HG03460 (cell line): ENCODE data around the gene PRSS36.
"Not testable (repeated sequence)": the region's sequence is repeated elsewhere in the genome, so short reads cannot be mapped to it uniquely, and the experiment has no call there.

ENCODE experiments used
- ATAC-seq: cut with Tn5 transposase; IDR thresholded peaks from one replicate; pipeline ENCODE4 v1.9.1; 2021; ENCODE audit not compliant: unreplicated experiment

Gene PRSS36

DNA sequence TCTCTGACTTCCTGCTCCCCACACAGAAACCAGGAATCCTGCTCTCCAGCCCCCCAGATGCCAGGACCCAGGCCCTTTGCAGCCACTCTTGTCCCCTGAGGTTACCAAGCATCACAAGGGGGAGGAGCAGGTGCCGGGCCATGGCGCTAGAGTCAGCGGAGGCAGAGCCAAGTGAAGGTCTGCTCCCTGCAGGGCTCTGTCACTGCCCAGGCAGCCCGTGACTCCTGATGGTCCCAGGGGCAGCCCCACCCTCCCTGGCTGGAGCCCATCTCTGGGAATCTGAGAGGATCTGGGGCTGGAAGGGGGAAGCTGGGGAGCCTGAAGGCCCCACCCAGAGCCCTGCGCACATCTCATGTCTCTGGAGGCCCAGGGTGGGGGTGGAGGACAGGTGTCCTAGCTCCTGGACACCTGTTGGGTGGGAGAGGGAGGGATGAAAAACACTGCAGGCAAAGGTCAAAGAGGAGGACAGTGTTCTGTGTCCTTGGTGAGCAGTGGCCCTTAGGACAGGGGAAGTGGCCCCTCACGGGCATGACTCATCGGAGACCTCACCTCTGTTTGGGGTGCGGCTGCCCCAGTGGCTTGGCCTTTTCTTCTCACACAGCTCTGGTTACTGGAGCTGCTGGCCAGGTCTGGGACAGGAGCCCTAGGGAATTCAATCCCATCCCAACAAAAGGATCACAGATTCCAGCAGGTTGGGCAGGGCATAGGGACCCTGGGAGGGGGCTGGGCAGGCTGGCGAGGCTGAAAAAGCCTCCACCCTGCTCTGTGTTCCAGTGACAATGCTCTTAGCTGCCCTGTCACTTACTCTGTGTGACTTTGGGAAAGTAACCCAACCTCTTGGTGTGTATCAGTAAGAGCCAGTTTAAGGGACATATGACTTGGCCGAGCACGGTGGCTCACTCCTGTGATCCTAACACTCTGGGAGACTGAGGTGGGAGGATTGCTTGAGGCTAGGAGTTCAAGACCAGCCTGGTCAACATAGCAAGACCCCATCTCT, at the start of gene PRSS36:
PRSS36 (minus strand) TSS at position 173 of the 997 bp plus-strand sequence; CDS start at position 142, 31 bp downstream.
- ATAC-seq = no peak

DNA sequence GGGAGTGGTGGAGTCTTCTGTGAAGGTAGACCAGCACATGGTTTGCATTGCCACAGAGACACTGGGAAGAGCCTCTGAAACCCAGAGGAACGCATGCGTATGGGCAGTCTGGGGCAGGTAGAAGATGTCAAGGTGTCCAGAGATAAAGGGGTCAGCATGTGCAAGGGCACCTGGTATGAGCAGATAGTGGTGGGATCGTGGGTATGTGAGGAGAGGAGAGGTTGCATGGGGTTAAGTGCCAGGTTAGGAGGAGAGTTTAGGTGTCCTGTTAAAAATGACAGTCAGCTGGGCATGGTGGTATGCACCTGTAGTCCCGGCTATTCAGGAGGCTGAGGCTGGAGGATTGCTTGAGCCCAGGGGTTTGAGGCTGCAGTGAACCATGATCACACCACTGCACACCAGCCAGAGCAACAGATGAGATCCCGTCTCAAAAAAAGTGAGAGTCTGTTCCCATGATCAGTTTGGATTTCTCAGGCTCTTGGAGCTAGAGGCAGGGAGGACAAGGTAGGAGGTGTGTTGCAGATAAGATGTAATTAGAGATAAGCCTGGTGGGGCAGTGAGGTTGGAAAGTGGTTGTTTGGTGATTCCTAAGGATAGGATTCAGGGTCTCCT, 49.7 kb upstream of the PRSS36 start:
- ATAC-seq = no peak

DNA sequence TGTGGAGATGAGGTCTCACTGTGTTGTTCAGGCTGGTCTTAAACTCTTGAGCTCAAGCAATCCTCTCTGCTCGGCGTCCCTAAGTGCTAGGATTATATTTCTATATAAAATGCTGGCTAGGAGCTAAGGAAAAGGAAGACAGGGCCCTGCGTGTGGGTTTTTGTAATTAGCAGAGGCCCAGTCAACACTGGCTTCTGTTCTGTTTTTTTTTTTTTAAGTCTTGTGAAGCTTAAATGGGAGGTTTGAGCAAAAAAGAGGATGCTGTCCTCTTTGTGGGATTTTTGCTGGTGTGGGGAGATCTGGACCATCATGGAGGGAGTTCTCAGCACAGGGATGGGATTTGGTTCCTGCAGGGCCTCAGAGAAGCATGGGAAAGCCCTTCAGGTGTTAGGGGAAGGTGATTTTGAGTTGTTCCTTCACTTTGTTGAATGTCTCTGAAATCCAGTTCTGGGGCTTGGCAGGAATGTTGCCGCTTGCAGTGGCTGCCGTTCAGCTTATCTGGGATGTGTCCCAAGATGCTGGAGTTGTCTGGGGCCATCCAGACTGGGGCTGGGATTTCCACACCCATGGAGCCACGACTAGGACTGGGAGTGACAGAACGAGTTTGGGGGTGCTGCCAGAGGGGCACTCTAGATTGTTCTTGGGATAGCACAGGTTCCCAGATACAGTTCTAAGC, 48.5 kb upstream of the PRSS36 start:
- no peak for ATAC-seq

DNA sequence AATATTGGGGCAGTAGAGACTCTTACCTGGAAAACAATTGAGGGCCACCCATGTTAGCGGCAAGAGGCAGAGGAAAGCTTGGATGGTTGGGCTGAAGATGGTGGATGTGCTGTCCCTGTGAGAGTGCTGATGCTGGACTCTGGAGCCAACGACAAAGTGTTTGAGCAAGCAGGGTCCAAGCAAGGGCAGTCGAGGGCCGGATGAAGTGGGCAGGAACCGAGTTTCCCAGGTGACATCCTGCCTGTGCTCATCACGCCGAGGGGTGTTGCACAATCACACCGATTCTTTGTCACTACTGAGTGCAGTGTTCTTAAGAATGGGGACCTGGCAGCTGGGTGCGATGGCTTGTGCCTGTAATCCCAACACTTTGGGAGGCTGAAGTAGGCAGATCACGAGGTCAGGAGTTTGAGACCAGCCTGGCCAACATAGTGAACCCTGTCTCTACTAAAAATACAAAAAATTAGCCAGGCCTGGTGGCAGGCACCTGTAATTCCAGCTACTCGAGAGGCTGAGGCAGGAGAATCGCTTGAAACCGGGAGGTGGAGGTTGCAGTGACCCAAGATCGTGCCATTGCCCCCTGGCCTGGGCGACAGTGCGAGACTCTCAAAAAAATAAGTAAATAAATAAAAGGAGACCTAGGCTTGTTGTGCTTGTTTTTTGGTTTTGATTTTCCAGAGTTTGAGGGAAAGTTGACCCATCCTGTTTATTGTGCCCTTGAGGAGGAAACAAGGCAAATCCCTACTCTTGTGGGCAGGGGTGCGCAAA, 46.6 kb upstream of the PRSS36 start:
- no peak for ATAC-seq

DNA sequence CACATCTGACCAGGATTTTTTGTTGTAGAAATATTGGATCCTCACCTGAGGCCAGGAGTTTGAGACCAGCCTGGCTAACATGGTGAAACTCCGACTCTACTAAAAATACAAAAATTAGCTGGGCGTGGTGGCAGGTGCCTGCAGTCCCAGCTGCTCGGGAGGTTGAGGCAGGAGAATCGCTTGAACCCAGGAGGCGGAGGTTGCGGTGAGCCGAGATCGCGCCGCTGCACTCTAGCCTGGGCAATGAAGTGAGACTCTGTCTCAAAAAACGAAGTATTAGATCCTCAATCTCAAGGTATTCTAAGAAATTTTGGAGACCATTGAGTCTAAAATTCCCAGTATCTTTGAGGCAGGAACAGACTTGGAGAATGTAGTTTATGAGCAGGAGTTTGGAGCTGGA, 46.0 kb upstream of the PRSS36 start:
- ATAC-seq = not testable (repeated sequence)

DNA sequence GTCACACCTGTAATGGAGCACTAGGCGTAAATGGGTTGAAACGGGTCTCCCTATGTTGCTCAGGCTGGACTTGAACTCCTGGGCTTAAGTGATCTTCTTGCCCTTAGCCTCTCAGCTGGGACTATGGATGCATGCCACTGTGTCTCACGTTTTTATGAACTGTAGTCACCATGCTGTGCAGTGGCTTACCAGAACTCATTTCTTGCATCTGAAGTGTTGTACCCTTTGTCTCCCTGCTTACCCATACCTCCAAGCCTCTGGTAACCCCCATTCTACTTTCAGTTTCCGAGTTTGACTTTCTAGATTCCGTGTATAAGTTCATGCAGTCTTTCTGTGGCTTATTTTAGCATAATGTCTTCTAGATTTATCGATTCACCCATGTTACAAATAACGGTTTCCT, 45.0 kb upstream of the PRSS36 start:
- no peak for ATAC-seq

DNA sequence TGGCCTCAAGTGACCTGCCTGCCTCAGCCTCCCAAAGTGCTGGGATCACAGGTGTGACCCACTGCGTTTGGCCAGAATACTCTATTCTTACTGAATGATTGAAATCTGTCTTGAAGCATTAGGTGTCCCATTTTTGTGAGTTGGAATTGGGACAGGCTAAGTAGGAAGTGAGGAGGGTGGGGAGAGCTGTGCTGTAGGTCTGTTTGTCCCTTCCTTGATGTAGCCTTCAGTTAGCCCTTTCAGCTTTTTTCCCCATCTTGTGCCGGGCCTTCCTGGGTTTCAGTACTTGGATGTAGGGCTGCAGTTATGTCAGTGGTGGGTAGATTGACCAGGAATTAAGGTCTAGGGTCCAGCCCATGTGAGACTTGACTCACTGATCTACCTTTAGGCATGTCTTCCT, 44.0 kb upstream of the PRSS36 start:
- ATAC-seq = no peak

DNA sequence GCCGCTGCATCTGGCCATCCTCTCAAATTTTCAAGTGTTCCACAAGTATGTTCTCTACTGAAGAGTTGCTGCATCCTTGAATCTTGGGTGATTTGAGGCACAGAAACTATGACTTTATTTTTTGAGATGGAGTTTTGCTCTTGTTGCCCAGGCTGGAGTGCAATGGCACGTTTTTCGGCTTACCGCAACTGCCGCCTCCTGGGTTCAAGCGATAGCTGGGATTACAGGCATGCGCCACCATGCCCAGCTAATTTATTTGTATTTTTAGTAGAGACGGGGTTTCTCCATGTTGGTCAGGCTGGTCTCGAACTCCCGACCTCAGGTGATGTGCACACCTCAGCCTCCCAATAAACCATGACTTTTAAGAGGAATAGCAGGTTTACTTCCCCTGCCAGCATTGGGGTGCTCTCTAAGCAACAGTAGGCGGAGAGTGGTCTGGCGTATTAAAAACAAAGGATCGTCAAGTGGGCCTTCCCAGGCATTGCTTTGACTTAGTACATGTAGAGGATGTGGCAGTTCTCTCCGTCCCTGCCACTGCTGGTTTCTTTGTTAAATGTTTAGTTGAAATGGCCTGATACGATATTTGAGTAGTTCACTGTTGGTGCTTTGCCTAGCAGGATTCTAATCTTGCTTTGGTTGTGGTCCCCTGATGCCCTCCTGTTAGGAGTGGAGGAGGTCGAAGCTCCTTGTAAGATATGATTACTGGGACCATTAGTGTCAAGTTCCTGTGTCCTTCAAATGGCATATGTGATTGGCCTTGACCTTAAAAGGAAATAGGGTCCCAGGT, 43.2 kb upstream of the PRSS36 start:
- no peak for ATAC-seq

DNA sequence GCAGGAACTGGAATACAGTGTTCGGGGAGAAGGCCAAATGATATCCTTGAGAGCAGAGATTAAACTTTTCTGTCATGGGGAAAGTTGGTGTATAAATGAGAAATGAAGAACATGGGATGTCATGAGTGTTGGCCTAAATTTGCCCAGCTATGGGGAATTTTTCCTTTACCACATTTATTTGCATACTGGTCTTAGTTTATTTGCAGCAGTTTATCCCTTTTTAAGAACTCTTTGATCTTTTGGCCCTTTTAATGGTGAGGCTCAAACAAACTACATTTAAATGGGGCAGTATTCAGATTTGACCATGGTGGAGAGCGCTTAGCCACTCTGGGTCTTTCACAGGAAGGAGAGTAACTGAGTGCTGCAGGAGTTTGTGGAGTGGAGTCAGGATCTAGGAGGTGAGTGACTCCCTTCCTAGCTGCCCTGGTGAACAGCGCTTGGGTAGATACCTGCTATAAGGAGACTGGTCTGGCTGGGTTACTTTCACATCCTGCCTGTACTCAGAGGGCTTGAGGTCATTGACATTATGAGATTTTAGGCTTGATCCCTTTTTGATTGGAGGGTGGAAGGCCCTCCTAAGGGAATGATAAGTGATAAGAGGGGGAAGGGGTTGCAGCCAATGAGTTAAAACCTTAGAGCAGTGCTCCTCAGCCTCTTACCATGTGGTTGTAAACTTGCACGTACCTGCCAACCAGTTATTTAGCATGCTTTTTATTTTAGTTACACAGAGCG, 42.0 kb upstream of the PRSS36 start:
- no peak for ATAC-seq

DNA sequence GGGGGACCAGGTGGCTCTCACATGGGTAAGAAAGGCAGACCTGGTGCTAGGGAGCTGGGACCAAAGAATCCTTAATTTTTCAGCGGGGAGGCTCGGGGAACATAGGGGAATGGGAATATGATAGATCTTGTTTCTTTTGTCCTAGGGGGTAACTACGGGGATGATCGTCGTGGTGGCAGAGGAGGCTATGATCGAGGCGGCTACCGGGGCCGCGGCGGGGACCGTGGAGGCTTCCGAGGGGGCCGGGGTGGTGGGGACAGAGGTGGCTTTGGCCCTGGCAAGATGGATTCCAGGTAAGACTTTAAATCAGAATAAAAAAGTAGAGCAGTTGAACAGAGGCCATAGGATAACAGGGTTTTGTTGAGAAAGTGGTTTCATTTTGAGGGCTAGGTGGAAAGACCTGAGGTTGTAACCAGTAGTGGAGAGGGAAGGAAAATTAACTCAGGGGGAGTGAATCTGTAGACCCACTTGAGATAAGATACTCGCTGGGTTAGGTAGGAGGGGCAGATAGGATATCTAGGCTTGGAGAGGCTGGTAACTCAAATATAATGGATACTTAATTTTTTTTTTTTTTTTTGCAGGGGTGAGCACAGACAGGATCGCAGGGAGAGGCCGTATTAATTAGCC, 41.1 kb upstream of the PRSS36 start:
- ATAC-seq = no peak

DNA sequence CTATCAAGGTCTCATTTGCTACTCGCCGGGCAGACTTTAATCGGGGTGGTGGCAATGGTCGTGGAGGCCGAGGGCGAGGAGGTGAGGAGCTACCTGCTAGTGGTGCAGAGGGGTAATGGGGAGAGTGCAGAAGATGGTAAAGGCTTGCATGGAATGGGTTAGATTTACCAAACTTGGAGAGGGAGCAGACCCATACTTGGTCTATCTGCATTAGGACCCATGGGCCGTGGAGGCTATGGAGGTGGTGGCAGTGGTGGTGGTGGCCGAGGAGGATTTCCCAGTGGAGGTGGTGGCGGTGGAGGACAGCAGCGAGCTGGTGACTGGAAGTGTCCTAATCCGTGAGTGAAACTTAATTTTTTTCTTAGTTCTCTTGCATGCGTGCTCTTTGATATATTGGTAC, 40.2 kb upstream of the PRSS36 start:
- no peak for ATAC-seq

DNA sequence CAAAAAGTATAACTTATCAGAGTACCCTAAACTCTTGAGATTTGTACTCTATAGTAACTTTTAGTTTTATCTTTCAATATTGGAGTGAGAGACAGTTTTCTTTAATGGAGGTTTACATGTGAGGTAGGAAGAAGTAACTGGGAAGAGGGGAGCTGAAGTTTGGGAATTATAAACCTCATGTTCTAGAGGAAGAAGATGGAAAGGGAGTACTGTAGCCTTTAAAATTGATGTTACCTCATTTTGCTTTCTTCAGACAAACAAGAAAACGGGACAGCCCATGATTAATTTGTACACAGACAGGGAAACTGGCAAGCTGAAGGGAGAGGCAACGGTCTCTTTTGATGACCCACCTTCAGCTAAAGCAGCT, 39.5 kb upstream of the PRSS36 start:
- no peak for ATAC-seq

DNA sequence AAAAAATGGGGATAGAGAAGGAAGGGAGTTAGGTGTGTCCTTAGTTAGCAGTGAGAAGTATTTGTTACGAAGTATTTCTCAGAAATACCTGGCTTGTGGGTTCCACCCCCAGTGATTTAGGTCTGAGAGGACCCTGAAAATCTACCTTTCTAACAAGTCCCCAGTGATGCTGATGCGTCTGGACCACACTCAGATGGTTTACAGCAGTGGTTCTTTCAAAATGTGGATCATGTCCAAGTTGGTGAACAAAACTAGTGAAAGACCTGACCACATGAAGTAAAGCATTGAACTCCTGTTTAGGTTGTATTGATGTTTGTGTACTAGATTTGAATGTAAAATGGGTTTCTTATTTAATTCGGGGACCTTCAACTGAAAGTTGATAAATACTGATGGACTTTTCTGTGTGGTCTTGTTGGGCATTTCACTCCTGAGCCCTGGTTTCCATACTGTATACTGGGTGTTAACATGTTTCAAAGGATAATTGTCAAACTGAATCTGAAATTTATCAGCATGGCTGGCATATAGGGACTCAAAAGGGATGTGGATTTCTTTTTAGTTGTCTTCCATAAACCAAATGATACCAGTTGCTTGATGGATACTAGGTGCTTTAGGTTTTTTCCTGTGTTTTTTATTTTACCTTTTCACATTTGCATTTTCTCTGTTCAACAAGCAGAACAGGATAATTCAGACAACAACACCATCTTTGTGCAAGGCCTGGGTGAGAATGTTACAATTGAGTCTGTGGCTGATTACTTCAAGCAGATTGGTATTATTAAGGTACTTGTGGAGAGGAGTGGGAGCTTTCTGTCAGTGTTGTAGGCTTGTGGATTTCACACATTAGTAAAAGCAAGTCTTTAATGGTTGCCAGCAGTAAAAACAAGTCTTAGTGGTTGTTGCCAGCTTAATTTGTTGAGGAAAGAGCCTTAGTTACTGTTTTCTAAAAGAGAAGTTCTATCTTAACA, 38.9 kb upstream of the PRSS36 start:
- ATAC-seq = no peak

DNA sequence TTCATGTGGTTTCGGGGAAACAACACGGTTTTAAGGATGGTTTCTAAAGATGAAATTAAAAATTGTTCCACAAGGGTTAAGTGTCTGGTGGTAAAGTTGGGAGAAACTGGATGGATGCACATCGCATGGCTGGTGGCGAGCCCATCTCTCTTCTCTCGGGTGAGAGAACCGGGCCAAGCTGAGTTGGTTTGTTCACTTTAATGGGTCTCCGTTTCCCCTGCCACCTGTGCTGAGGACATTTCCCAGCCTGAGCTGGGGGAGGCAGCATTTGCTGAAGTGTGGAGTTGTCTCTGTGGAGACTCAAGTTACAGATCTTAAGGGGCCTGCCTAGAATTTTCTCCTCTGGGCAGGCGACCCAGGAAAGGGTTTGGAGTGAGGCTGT, 37.9 kb upstream of the PRSS36 start:
- no peak for ATAC-seq

DNA sequence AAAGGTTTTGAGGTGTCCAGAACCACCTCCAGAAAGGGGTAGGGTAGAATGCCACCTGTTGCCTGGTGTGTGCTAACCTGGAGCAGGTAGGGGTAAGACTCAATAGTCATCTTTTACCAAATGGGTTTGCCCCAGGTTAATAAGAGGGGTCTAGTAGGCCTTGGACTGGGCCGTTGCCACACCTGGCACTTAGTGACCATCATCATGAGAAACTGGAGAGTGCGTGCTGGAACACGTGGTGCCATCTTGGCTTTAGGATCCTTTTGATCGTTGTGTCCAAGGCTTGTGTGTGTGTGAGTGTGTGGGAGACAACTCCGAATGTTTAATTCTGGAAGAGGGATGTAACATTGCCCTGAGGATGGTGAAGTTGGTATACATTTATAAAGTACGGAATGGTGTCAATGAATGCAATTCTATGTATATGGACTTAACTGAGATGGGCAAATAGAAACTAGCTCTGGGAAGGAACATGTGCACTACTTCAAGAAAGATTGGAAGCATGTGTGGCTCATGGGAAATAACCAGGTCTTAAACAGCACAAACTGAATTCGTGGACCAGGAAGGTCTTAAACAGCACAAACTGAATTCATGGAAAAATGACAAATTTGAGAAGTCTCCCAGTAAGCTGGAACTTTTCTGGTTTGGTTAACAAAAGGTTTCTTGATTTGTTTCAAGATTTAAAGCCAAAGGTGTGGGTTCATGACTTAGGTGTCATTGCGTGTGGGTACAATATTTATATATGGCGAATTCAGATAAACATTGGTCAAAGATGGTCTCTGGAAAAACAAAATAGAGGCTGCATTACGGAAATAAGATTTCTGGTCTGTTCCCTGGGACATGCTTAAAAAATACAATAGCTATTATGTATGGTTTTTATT, 37.3 kb upstream of the PRSS36 start:
- no peak for ATAC-seq

DNA sequence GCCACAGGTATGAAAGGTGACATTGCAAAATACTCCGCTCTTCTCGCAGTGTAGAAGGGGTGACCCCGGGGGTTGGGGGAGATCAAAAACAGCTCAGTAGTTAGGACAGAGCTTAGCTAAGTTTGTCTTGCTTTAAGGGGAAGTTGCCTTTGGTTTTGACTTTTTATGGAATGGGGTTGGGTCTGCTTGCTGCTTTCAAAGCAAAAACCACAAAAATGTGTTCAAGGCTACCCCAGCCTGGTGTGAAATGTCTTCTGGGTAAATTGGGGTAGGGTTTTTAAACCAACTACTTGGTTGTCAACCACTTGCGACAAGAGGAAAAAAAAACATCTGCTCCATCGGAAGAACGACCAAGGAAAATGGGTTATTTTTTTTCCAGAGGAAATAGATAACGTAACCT, 36.3 kb upstream of the PRSS36 start:
- ATAC-seq = no peak

DNA sequence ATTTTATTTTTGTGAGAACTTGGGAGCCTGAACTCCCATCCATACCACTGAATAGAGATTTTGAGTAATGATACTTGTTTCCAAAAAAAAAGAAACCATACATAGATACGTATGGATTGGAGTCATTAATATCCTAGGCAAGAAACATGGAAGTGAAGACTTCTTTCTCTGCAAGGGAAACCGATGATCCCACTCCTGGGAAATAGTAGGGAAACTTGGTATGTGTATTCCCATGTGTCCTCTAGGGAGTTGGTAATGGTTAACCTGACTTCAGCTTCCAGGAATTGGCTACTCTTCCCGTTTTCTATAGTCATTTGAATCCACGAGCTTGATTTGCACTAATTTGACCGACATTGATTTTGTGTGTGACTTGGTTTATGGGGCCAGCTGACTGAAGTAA, 35.5 kb upstream of the PRSS36 start:
- ATAC-seq = no peak
